Neural cell (in vitro differentiated cells): ENCODE measurements around the gene RASA1. TPM values are rescaled to one million over a fixed set of nuclear protein-coding genes. Genes with fewer than 3 reads are reported as not detected.

ENCODE experiments used
- H2AFZ ChIP-seq: fragments of 200-600, 300-800 bp; sonication (generic), shearing (Covaris generic); 2 replicates; pipeline ENCODE4 v1.6.0; 2014; ENCODE audit warnings: low read depth, mild to moderate bottlenecking, antibody characterized with exemption, low read length, moderate library complexity
- H3F3A ChIP-seq: fragments of 200-600 bp; shearing (Covaris generic); 2 replicates; pipeline ENCODE4 v1.6.1; 2016; ENCODE audit warnings: mild to moderate bottlenecking, moderate library complexity, mixed read lengths, antibody characterized with exemption, low read length; ENCODE audit not compliant: insufficient read depth, poor library complexity, severe bottlenecking
- H3K27ac ChIP-seq: fragments of 200-600, 300-800 bp; sonication (generic), shearing (Covaris generic); 2 replicates; pipeline ENCODE4 v1.5.1; 2014; ENCODE audit warnings: mild to moderate bottlenecking, low read length, moderate library complexity
- H3K27me3 ChIP-seq: fragments of 300-800, 200-600 bp; sonication (generic), shearing (Covaris generic); 2 replicates; pipeline ENCODE4 v1.6.0; 2014; ENCODE audit warnings: mild to moderate bottlenecking, low read depth, low read length, moderate library complexity; ENCODE audit not compliant: insufficient read depth
- H3K36me3 ChIP-seq: fragments of 300-800, 200-600 bp; sonication (generic), shearing (Covaris generic); 2 replicates; pipeline ENCODE4 v1.5.1; 2014; ENCODE audit warnings: mild to moderate bottlenecking, antibody characterized with exemption, low read length, moderate library complexity; ENCODE audit not compliant: insufficient read depth
- H3K4me2 ChIP-seq: fragments of 300-800, 200-600 bp; sonication (generic), shearing (Covaris generic); 2 replicates; pipeline ENCODE4 v1.6.0; 2014; ENCODE audit warnings: mild to moderate bottlenecking, low read length
- H3K4me3 ChIP-seq: fragments of 300-800, 200-600 bp; sonication (generic), shearing (Covaris generic); 2 replicates; pipeline ENCODE4 v1.5.1; 2014; ENCODE audit warnings: mild to moderate bottlenecking, low read length, moderate library complexity
- H3K79me2 ChIP-seq: fragments of 200-600 bp; shearing (Covaris generic); replicated peaks from 2 replicates; pipeline ENCODE4 v1.6.0; 2014; ENCODE audit warnings: mild to moderate bottlenecking, low read length, moderate library complexity; ENCODE audit not compliant: insufficient read depth
- H3K9ac ChIP-seq: fragments of 300-800, 200-600 bp; sonication (generic), shearing (Covaris generic); 2 replicates; pipeline ENCODE4 v1.6.1; 2016; ENCODE audit warnings: mild to moderate bottlenecking, low read length, mixed read lengths
- H3K9me2 ChIP-seq: fragments of 200-600 bp; shearing (Covaris generic); 2 replicates; pipeline ENCODE4 v1.6.1; 2016; ENCODE audit warnings: mild to moderate bottlenecking, low read length, mixed read lengths; ENCODE audit not compliant: insufficient read depth
- H3K9me3 ChIP-seq: fragments of 200-600, 300-800 bp; sonication (generic), shearing (Covaris generic); 2 replicates; pipeline ENCODE4 v1.6.1; 2016; ENCODE audit warnings: mild to moderate bottlenecking, mixed run types, low read length, moderate library complexity, mixed read lengths
- H4K20me1 ChIP-seq: fragments of 200-600 bp; shearing (Covaris generic); 2 replicates; pipeline ENCODE4 v1.6.1; 2016; ENCODE audit warnings: mild to moderate bottlenecking, mixed run types; ENCODE audit not compliant: insufficient read depth
- CTCF ChIP-seq: fragments of 450-650 bp; IDR thresholded peaks from 2 replicates; pipeline ENCODE4 v1.5.1; 2014; ENCODE audit warnings: antibody characterized with exemption, mild to moderate bottlenecking, moderate library complexity; ENCODE audit not compliant: poor library complexity, severe bottlenecking
- EP300 ChIP-seq: fragments of 450-650 bp; conservative IDR thresholded peaks from 2 replicates; pipeline ENCODE4 v1.6.1; 2014; ENCODE audit warnings: antibody characterized with exemption, mild to moderate bottlenecking, moderate library complexity; ENCODE audit not compliant: poor library complexity, severe bottlenecking
- EZH2 ChIP-seq: fragments of 200-600, 300-800 bp; shearing (Covaris generic), sonication (generic); IDR thresholded peaks from 2 replicates; pipeline ENCODE4 v1.6.1; 2014; ENCODE audit warnings: antibody characterized with exemption, low read length, borderline replicate concordance, mild to moderate bottlenecking; ENCODE audit not compliant: insufficient read depth, poor library complexity, severe bottlenecking
- MXI1 ChIP-seq: fragments of 450-650 bp; conservative IDR thresholded peaks from 2 replicates; pipeline ENCODE4 v1.6.1; 2014; ENCODE audit warnings: antibody characterized with exemption, mild to moderate bottlenecking; ENCODE audit not compliant: poor library complexity, severe bottlenecking
- POLR2AphosphoS5 ChIP-seq: IDR thresholded peaks from 2 replicates; pipeline ENCODE4 v1.6.1; 2012
- RAD21 ChIP-seq: fragments of 450-650 bp; conservative IDR thresholded peaks from 2 replicates; pipeline ENCODE4 v1.6.1; 2014; ENCODE audit warnings: antibody characterized with exemption, mild to moderate bottlenecking, moderate library complexity
- REST ChIP-seq: IDR thresholded peaks from 2 replicates; pipeline ENCODE4 v1.6.1; 2012; ENCODE audit warnings: borderline replicate concordance
- SMC3 ChIP-seq: fragments of 450-650 bp; conservative IDR thresholded peaks from 2 replicates; pipeline ENCODE4 v1.6.1; 2014; ENCODE audit warnings: antibody characterized with exemption, mild to moderate bottlenecking, moderate library complexity; ENCODE audit not compliant: poor library complexity
- TAF1 ChIP-seq: IDR thresholded peaks from 2 replicates; pipeline ENCODE4 v1.6.1; 2012; ENCODE audit warnings: low read depth
- polyA plus RNA-seq: library from polyadenylated mRNA; depleted of rRNA; stranded (reverse); fragments of >200 nt; gene quantifications from 2 replicates; pipeline ENCODE4 v1.2.3, GENCODE V29; 2014

Gene RASA1
- polyA plus RNA-seq, 1 donor from 2014 or later = 72.8 TPM

GRCh38 chr5:87394411-87395165 lies 126.9 kb downstream of the RASA1 start:
- H3F3A ChIP-seq = no peaks in the 10 kb centered on the region
- H3K27ac ChIP-seq = no peak overlapping the region
- TF ChIP-seq EZH2 = no peak
- TF ChIP-seq CTCF = no peak
- no peak for TF ChIP-seq SMC3
- TF ChIP-seq POLR2AphosphoS5 = no peak
- peaks cover 17% of the 10 kb centered on the region for H3K36me3 ChIP-seq
- H3K27me3 ChIP-seq = no peaks in the 10 kb centered on the region
- H3K79me2 ChIP-seq = peaks cover 3% of the 10 kb centered on the region
- H4K20me1 ChIP-seq = no peaks in the 10 kb centered on the region
- no peaks in the 10 kb centered on the region for H3K9me2 ChIP-seq
- no peak overlapping the region for H3K4me2 ChIP-seq
- H3K9ac ChIP-seq = no peak overlapping the region
- no peak overlapping the region for H2AFZ ChIP-seq
- no peak overlapping the region for H3K4me3 ChIP-seq
- H3K9me3 ChIP-seq = no peaks in the 10 kb centered on the region

- Histone ChIP-seq H3K4me2 (no peak overlapping the region), H3K79me2 (peaks cover 3% of the 10 kb centered on the region), H3K9me3 (peaks cover 4% of the 10 kb centered on the region), H4K20me1 (no peaks in the 10 kb centered on the region), H3K9me2 (no peaks in the 10 kb centered on the region), H3K4me3 (no peak overlapping the region), H2AFZ (no peak overlapping the region), H3K27ac (no peak overlapping the region), H3K27me3 (no peaks in the 10 kb centered on the region), H3F3A (no peaks in the 10 kb centered on the region), H3K9ac (no peak overlapping the region), H3K36me3 (peaks cover 19% of the 10 kb centered on the region)
- TF ChIP-seq RAD21 (no peak), MXI1 (no peak), SMC3 (no peak), REST (no peak), EP300 (no peak), EZH2 (no peak), TAF1 (no peak)
Measured at GRCh38 chr5:87398981-87399614, 131.4 kb downstream of the RASA1 start.
